NCI-H2171 (cell line): ENCODE data around the gene CRAT.

Source experiments
- DNase-seq: peaks from one replicate; lab custom pipeline; 2025; lab: John Stamatoyannopoulos, UW

CRAT gene

DNA sequence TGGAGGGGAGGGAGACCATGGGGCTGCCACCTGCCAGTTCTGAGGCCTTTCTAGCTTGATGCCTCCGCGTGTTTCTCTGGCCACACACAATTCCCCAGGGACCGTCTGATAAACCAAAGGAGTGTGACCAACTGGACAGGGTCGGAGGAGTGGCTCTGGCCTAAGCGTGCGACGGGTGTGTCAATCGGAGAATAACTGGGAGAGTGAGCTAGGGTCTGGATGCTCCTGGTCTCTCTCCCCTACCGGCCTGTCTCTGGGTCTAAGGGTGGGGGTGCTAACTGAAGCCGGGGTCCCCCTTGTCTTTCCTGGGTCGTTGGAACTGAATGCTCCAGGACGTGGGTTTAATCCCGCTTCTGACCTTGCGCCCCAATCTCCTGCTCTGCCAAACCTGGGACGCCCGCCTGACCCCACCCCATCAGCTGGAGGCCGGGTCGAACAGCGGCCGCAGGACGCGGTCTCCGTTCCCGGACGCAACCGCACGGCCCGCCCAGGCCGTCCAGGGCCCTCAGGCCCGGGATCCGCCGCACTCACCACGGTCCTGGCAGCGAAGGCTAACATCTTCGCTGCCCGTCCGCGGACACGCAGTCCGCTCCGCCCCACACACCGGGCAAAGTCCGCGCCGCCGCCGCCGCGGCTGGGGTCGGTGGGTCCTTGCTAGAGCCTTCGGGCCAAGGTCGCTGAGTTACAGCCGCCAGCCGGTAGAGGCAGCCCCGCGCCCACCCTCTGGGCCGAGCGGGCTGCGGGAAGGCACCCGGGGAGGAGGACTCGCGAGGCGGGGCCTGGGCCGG, 447 bp downstream of the CRAT start:
- DNase-seq, result no peak

DNA sequence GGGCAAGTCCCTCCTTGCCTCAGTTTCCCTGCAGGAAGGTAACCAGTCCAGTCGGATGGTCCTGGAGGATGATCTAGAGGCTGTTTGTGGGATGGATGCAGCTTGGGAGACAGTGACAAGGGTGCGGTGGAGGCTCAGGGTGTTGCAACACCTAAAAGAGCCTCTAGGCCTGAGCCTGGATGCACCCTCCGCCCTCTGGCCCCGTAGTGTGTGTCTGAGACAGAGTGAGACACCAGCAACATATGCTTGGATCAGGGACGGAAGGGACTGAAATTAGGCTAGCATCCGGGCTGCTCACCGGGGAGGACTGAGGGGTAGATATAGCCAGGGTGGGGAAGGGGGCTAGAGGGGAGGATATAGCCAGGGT, 1.1 kb downstream of the CRAT start:
- no peak for DNase-seq

- DNase-seq, result no peak
Observed at GRCh38 chr9:129108805-129109536, 1.6 kb downstream of the CRAT start.

GRCh38 chr9:129108083-129108804, 2.3 kb downstream of the CRAT start:
- no peak for DNase-seq

DNA sequence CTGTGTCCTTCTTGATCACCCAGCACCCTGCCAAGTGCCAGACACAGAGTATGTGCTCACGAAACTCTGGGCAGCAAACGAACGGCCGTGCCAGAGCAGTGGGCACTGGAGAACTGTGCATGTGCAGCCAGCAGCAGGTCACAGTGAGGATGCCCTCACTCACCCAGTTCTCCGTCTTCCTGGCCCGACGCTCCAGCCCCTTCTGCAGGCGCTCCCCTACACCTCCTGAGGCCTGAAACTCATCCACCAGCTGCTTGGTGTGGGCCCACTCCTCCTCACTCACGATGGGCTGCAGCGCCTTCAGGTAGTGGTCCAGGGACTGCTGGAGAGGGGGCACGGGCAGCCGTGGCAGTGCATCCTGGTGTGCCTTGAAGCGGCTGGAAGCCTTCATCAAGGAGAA, 2.9 kb downstream of the CRAT start:
- no peak for DNase-seq

GRCh38 chr9:129105857-129106694, 4.5 kb downstream of the CRAT start:
- no peak for DNase-seq

GRCh38 chr9:129104051-129104450, 6.5 kb downstream of the CRAT start:
- DNase-seq, result no peak

DNA sequence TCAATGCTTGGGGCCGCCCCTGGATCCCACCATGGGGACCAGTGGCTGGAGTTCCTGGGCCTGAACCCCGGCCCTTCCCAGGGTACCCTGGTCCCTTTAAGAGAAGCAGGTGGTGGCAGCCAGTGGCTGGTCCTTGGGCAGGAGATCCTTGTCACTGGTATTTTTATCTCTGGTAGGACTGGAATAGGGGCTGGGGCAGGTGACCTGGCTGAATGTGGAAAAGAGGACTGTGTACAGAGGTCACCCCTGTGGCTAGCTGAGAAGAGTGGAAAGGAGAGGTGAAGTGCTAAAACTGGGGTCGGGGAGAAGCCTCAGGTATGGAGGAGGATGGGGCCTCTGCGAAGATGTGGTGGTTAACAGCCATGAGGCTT, 7.0 kb downstream of the CRAT start:
- no peak for DNase-seq

- DNase-seq, result peak; percentile 74
Observed at GRCh38 chr9:129102791-129103594, 7.6 kb downstream of the CRAT start.

DNA sequence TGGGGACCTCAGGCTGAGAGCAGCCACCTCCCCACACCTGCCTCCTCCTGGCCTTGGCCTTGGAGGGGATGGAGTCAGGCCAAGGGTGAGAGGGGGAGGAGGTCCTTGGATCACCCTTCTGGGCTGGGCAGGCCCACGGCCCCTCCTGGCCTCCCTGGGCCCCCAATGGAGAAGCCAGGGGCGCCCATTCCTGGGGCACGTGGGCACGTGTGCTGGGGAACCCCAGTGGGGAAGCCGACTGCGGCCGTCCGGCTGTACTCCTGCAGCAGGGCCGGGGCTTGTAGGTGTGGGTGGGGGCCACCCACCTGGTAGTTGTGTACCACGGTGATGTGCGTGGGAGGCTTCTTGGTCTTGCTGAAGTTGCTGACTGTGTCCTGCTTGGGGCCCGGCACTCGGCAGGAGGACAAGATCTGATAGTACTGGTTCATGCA, 8.5 kb downstream of the CRAT start:
- no peak for DNase-seq

GRCh38 chr9:129101279-129101678, 9.3 kb downstream of the CRAT start:
- DNase-seq, result no peak

DNA sequence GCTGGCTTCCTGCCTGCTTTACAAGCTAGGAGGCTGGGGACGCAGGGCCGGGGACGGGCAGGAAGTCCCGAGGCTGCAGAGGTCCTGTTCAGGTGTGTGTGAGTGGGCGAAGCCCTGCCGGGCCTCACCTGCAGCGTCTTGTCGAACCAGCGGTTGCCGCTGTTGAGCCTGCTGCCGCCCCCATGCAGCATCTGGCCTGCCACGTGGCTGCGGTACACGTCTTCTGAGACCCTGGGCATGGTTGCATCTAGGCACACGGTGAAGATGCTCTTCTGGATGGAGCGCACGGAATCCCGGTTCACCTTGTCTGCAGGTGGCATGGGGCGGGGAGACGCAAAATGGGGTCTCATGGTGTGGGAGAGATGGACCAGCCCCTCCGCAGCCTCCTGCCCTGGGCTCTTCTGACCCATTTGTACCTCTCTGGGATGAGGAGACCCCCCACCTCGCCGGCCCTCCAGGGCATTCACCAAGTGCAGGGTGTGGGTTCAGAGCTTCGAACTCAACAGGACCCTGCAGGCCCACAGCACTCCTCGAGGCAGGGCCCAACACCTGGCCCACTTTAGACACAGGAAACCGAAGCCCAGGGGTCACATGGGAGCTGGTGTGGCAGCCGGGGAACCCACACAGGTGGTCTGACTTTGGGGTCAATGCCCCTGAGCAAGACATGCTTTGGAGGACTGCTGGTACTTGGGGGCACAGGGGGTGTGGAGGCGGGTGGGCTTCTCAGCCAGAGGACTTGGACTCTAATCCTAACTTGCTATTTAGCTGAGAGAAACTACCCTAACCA, 10.0 kb downstream of the CRAT start:
- no peak for DNase-seq

DNA sequence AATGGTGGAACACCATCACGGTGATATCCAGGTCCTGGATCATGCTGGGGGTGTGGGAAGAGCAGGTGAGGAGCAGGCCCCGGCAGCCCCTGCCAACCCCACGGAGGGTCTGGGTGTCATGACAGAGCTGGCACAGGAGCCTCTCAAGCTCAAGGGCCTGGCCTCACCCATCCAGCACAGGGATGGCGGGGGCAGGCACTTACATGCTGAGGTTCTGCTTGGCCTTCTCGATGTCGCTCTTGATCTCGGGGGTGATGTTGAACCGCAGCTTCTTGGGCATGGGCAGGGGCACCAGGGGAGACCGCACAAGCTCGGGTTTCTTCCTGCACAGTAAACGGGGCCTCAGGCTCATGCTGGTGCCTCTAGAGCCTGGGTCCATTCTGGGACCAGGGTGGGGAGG, 12.3 kb downstream of the CRAT start:
- DNase-seq, result no peak

- no peak for DNase-seq
Observed at GRCh38 chr9:129097671-129098306, 12.8 kb downstream of the CRAT start.

DNA sequence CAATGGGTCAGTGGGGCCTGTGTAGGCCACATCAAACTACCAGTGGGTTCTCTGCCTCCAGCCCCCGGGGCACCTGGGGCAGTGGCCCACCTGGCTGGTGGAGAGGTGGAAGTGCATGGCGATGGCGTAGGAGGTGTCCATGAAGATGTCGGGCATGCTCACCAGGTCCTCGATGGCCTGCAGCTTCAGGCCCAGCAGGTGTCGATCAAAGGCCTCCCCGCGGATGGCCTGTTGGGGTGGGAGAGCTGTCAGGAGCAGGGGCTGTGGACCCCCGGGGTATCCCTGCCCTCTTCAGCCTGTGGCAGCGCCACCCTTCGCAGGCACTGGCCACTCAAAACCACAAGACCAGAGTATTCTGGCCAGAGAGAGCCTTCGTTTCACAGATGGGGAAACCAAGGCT, 14.7 kb downstream of the CRAT start:
- DNase-seq, result no peak

DNA sequence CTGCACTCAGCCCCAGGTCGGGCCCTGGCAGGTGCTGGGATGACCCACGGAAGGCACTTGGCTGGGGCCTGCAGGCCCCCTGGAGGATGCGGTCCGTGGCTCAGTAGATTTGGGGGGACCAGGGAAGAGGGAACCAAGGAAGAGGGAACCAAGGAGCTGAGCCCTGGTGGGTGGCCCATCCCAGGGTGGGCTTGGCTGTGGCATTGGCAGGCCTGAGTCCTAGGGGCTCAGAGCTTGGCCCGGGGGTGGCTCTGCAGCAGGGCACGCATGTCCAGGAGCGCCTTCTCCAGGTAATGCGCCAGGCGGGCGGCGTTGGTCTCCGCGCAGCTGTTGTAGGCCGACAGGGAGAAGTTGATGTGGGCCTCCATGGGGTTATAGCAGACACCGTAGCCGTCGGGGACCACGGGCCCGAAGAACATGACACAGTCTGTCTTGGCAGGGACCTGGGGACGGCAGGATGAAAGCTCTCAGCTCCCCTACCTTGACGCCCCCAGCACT, 15.4 kb downstream of the CRAT start:
- DNase-seq, result no peak

GRCh38 chr9:129094387-129095169, 16.0 kb downstream of the CRAT start:
- no peak for DNase-seq

DNA sequence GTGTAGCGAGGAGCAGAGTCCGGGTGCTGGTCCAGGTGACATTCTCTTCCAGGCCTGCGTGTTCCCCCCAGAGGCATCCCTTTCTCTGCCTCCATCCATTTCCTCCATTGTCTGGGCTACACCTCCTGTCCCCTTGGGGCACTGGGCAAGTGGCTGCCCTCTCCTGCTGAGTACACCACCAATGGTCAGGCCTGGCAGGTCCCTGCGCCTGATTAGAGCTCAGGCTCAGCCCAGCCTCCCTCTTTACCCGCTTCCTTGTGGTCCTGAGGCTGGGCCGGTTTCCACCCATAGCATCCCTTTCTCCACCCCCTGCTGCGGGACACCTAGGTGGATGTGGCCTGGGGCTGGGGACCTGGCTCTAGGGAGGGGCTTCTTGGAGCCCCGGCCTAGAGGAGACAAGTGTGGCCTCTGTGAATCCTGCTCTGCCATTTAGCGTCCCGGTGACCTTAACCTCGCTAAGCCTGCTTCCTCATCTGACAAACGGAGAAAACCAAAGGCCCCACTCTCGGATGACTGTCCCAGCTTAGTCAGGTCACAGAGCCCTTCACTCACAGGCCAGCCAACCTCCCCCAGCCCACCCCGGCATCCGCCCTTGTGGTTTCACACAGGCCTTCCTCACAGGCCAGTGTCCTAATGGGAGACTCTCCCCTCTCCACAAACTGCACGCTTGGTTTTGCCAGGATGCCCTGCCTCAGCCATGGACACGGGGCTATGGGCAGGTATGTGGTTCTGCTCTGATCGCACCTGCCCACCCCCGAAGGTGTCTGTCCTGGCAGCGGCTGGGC, 16.8 kb downstream of the CRAT start:
- no peak for DNase-seq
